Natural killer cell (primary cell): ENCODE results near the gene TP53INP2. TPM values are rescaled to one million over a fixed set of nuclear protein-coding genes. Genes with fewer than 3 reads are reported as not detected.

ENCODE experiments used
- ATAC-seq, 3 donors: fragments of 150-1000 bp in 2 of 3; fragments of 200-7000 bp in 1 of 3; cut with Tn5 transposase; 1 replicate in 1 of 3; 2 replicates in 2 of 3; pipeline ENCODE4 v1.10.0; 2021; ENCODE audit warnings: mild to moderate bottlenecking in 2 of 3, moderate library complexity in 2 of 3
- DNase-seq, 2 donors: peaks; one replicate each; pipeline versions ENCODE4 v3.0.0 to v3.0.0-alpha.2; 2013 to 2021; ENCODE audit warnings: mixed read lengths in 1 of 2
- H3K27ac ChIP-seq: one replicate; pipeline ENCODE4 v1.5.1; 2013; ENCODE audit warnings: mild to moderate bottlenecking, low read length
- H3K27me3 ChIP-seq: one replicate; pipeline ENCODE4 v1.6.1; 2013; ENCODE audit warnings: low read length; ENCODE audit not compliant: control insufficient read depth, insufficient read depth
- H3K36me3 ChIP-seq: one replicate; pipeline ENCODE4 v1.6.1; 2013; ENCODE audit warnings: low read length; ENCODE audit not compliant: control insufficient read depth, insufficient read depth
- H3K4me1 ChIP-seq: one replicate; pipeline ENCODE4 v1.6.1; 2013; ENCODE audit warnings: low read length; ENCODE audit not compliant: control insufficient read depth, insufficient read depth
- H3K4me3 ChIP-seq: one replicate; pipeline ENCODE4 v1.5.1; 2013; ENCODE audit warnings: low read length
- H3K9me3 ChIP-seq: one replicate; pipeline ENCODE4 v1.6.1; 2013; ENCODE audit warnings: low read length; ENCODE audit not compliant: control insufficient read depth, insufficient read depth
- H3K27ac Mint-ChIP-seq, 2 donors: one replicate each; pipeline ENCODE4 v1.8.0; 2022; ENCODE audit warnings: mild to moderate bottlenecking in 2 of 2, mixed read lengths in 2 of 2, moderate library complexity in 1 of 2
- H3K27me3 Mint-ChIP-seq, 2 donors: one replicate each; pipeline ENCODE4 v1.8.0; 2022; ENCODE audit warnings: low read depth in 2 of 2, mixed read lengths in 2 of 2
- H3K36me3 Mint-ChIP-seq: one replicate; pipeline ENCODE4 v1.8.0; 2022; ENCODE audit warnings: mixed read lengths
- H3K4me1 Mint-ChIP-seq, 2 donors: one replicate each; pipeline ENCODE4 v1.8.0; 2022; ENCODE audit warnings: mixed read lengths in 2 of 2
- H3K4me3 Mint-ChIP-seq: one replicate; pipeline ENCODE4 v1.8.0; 2022; ENCODE audit warnings: mild to moderate bottlenecking, moderate library complexity, mixed read lengths
- H3K9me3 Mint-ChIP-seq, 2 donors: one replicate each; pipeline ENCODE4 v1.8.0; 2022; ENCODE audit warnings: mixed read lengths in 2 of 2
- CTCF ChIP-seq: fragments of 200-600 bp; IDR thresholded peaks from one replicate; pipeline ENCODE4 v1.8.0; 2022; ENCODE audit warnings: antibody characterized with exemption
- WGBS: methylation state at CpG from one replicate; pipeline ENCODE4 v1.1.7; 2013; ENCODE audit warnings: missing lambda C conversion rate; ENCODE audit not compliant: insufficient coverage; 5-methylcytosine and 5-hydroxymethylcytosine counted together
- intact Hi-C: fragments of 100-400 bp; cut with micrococcal nuclease; formaldehyde crosslinking; loops from one replicate; pipeline ENCODE4 v1.14.2; 2022
- total RNA-seq, 4 donors: library from RNA; stranded (reverse); fragments of 120-200 nt in 1 of 4; gene quantifications; one replicate each; pipeline versions ENCODE4 v1.2.3 to v1.2.4, GENCODE V29; 2013 to 2022

The TP53INP2 gene
- total RNA-seq, 3 donors from 2014 or later (not counting 1 experiment from before 2014, with no cell fraction given) = 30.7 to 56.3 (median 35.9) TPM

- Mint-ChIP-seq H3K36me3 (peaks cover 13% of the 10 kb centered on the region), H3K27me3 (no peaks in the 10 kb centered on the region), H3K4me3 (no peak overlapping the region), H3K27ac (peak overlapping the region in 1 of 2 donors; percentile 11), H3K9me3 (no peaks in the 10 kb centered on the region), H3K4me1 (peaks cover 8 to 13% of the 10 kb centered on the region in 2 donors)
- H3K36me3 ChIP-seq = peaks cover 61% of the 10 kb centered on the region
- H3K4me1 ChIP-seq = no peaks in the 10 kb centered on the region
- no peaks in the 10 kb centered on the region for H3K27me3 ChIP-seq
- peak in 1 of 3 donors; percentile 57 for ATAC-seq
- intact Hi-C loops = no loop called here
- TF ChIP-seq CTCF = no peak
- no peak for DNase-seq
- no peaks in the 10 kb centered on the region for H3K9me3 ChIP-seq
- WGBS = 92% methylated on average over 1 of the region's 1 CpG
- H3K4me3 ChIP-seq = no peak overlapping the region
- H3K27ac ChIP-seq = no peak overlapping the region
These were observed 38.9 kb downstream of the TP53INP2 start for GRCh38 chr20:34743039-34743438.

GRCh38 chr20:34744340-34744739, 40.2 kb downstream of the TP53INP2 start:
- H3K27ac Mint-ChIP-seq = no peak overlapping the region
- intact Hi-C loops = no loop called here
- no peak overlapping the region for H3K4me3 Mint-ChIP-seq
- Histone ChIP-seq H3K4me3 (no peak overlapping the region), H3K27ac (no peak overlapping the region), H3K36me3 (peaks cover 60% of the 10 kb centered on the region), H3K27me3 (no peaks in the 10 kb centered on the region), H3K9me3 (no peaks in the 10 kb centered on the region), H3K4me1 (no peaks in the 10 kb centered on the region)
- no peaks in the 10 kb centered on the region for H3K27me3 Mint-ChIP-seq
- no peaks in the 10 kb centered on the region for H3K9me3 Mint-ChIP-seq
- peaks cover 8 to 13% of the 10 kb centered on the region in 2 donors for H3K4me1 Mint-ChIP-seq
- TF ChIP-seq CTCF = no peak
- WGBS = 100% methylated on average over 1 of the region's 3 CpGs
- peaks cover 13% of the 10 kb centered on the region for H3K36me3 Mint-ChIP-seq
- ATAC-seq (no peak), DNase-seq (no peak)

- no CpG with 5 or more reads among the region's 1 CpG for whole genome bisulfite sequencing
These were observed 40.7 kb downstream of the TP53INP2 start for GRCh38 chr20:34744847-34745246.

More at GRCh38 chr20:34744847-34745246, 40.7 kb downstream of the TP53INP2 start:
- DNase-seq (no peak), ATAC-seq (no peak)
- intact Hi-C loops = no loop called here
- Mint-ChIP-seq H3K4me1 (peaks cover 8 to 13% of the 10 kb centered on the region in 2 donors), H3K4me3 (no peak overlapping the region), H3K36me3 (peaks cover 13% of the 10 kb centered on the region), H3K9me3 (no peaks in the 10 kb centered on the region), H3K27me3 (no peaks in the 10 kb centered on the region), H3K27ac (no peak overlapping the region)
- TF ChIP-seq CTCF = no peak
- H3K36me3 ChIP-seq = peaks cover 65% of the 10 kb centered on the region
- no peak overlapping the region for H3K4me3 ChIP-seq
- no peaks in the 10 kb centered on the region for H3K27me3 ChIP-seq
- no peak overlapping the region for H3K27ac ChIP-seq
- no peaks in the 10 kb centered on the region for H3K9me3 ChIP-seq
- H3K4me1 ChIP-seq = no peaks in the 10 kb centered on the region
